HG03565 (cell line): ENCODE results near the gene KCNJ12.

Experiments used
- ATAC-seq: cut with Tn5 transposase; IDR thresholded peaks from one replicate; pipeline ENCODE4 v1.9.1; 2021; ENCODE audit warnings: mild to moderate bottlenecking, moderate library complexity; ENCODE audit not compliant: unreplicated experiment

Gene KCNJ12

GRCh38 chr17:21463779-21464407 lies 87.7 kb downstream of the KCNJ12 start:
- no peak for ATAC-seq

- ATAC-seq, result no peak
These were observed 88.5 kb downstream of the KCNJ12 start for GRCh38 chr17:21464611-21465021.

DNA sequence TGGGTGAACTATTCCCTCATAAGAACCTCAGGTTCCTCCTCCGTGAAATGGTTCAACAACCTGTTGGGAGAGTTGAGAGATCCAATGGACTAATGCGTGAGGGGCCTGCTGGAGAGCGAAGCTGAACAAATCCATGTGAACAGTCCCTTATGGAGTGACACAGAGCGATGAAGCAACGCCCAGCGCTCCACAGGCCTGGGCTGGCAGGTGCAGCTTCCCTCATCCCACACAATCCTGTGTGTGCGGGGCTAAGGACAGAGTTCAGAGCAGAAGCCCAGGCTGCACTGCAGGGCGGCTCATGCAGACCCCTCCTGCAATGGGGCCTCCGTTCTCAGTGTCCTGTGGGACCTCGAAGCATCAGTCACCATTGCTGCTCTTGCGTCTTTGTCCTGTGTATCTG lies 90.4 kb downstream of the KCNJ12 start:
- ATAC-seq, result no peak

DNA sequence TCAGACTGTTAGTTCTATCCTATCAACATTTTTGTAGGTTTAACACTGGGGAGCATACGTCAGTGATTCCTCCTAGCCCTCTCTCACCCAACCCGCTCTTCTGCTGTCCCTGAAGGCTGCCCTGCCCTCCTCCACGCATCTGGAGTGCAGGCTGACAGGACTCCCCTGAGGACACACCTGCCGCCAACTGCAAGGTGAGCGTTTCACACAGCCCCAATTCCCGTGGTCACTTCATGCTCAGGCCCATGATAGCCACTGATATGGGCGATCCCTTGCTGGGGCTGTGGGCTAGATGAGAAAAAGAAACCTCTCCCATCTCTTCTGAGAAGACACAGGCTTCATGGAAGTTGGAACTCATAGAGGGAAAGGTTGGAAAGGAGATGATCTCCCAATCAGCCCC lies 91.0 kb downstream of the KCNJ12 start:
- no peak for ATAC-seq

GRCh38 chr17:21467739-21468490 lies 91.8 kb downstream of the KCNJ12 start:
- ATAC-seq, result no peak
